ENCODE measurements around the gene SCTR. TPM values are rescaled to one million over a fixed set of nuclear protein-coding genes. Genes with fewer than 3 reads are reported as not detected.

SCTR gene
- total and polyA plus RNA-seq, 7 experiments from 2014 or later = not detected

- intact Hi-C loops (cut with micrococcal nuclease) = no loop called here
- no peaks in the 10 kb centered on the region for H3K36me3 ChIP-seq (ENCODE audit: control insufficient read depth in 2 of 3, insufficient read depth in 3 of 3, low read length in 3 of 3)
- Mint-ChIP-seq H3K27me3 (peaks cover 35 to 57% (median 50%) of the 10 kb centered on the region in 5 donors), H3K9me3 (peaks cover 0 to 5% (median 0%) of the 10 kb centered on the region in 11 donors), H3K27ac (no peak overlapping the region), H3K4me1 (peaks cover 0 to 2% (median 0%) of the 10 kb centered on the region in 7 donors), H3K4me3 (no peak overlapping the region), H3K36me3 (peaks cover 0 to 4% (median 0%) of the 10 kb centered on the region in 5 donors)
- ChIA-PET CTCF (no interaction called here), POLR2A (no interaction called here)
- no peaks in the 10 kb centered on the region for H3K27me3 ChIP-seq (ENCODE audit: control insufficient read depth in 2 of 2, insufficient read depth in 2 of 2, low read length in 2 of 2)
- no peaks in the 10 kb centered on the region for H3K9me3 ChIP-seq (ENCODE audit: control insufficient read depth in 2 of 3, low read length in 3 of 3)
- no peaks in the 10 kb centered on the region for H3K4me1 ChIP-seq (ENCODE audit: control insufficient read depth in 2 of 2, insufficient read depth in 2 of 2, low read length in 2 of 2)
- no peak overlapping the region for H3K27ac ChIP-seq (ENCODE audit: low read depth, low read length)
- ATAC-seq (no peak), DNase-seq (no peak)
- H3K4me3 ChIP-seq (ENCODE audit: low read length) = no peak overlapping the region
These were observed 3.4 kb downstream of the SCTR start for GRCh38 chr2:119520696-119521432.

GRCh38 chr2:119519057-119519408 lies 5.2 kb downstream of the SCTR start:
- ChIA-PET POLR2A (no interaction called here), CTCF (no interaction called here)
- Mint-ChIP-seq H3K4me3 (no peak overlapping the region), H3K9me3 (peaks cover 0 to 5% (median 0%) of the 10 kb centered on the region in 11 donors), H3K27me3 (peaks cover 25 to 62% (median 44%) of the 10 kb centered on the region in 5 donors), H3K4me1 (peaks cover 0 to 2% (median 0%) of the 10 kb centered on the region in 7 donors), H3K36me3 (no peaks in the 10 kb centered on the region), H3K27ac (no peak overlapping the region)
- no peaks in the 10 kb centered on the region for H3K4me1 ChIP-seq (ENCODE audit: control insufficient read depth in 2 of 2, insufficient read depth in 2 of 2, low read length in 2 of 2)
- no peaks in the 10 kb centered on the region for H3K36me3 ChIP-seq (ENCODE audit: control insufficient read depth in 2 of 3, insufficient read depth in 3 of 3, low read length in 3 of 3)
- H3K4me3 ChIP-seq (ENCODE audit: low read length) = no peak overlapping the region
- no peak for ATAC-seq
- no peaks in the 10 kb centered on the region for H3K27me3 ChIP-seq (ENCODE audit: control insufficient read depth in 2 of 2, insufficient read depth in 2 of 2, low read length in 2 of 2)
- no peak overlapping the region for H3K27ac ChIP-seq (ENCODE audit: low read depth, low read length)
- H3K9me3 ChIP-seq (ENCODE audit: control insufficient read depth in 2 of 3, low read length in 3 of 3) = no peaks in the 10 kb centered on the region
- no peak for DNase-seq
- intact Hi-C loops (cut with micrococcal nuclease) = loop anchor here in 1 of 2 donors (2.0 kb wide), 1 partner anchor 1162 kb away; no protein-coding TSS in a partner anchor

- POLR2A ChIA-PET = no interaction called here
- peaks cover 0 to 4% (median 0%) of the 10 kb centered on the region in 11 donors for H3K9me3 Mint-ChIP-seq
- Histone ChIP-seq H3K9me3 (ENCODE audit: control insufficient read depth in 2 of 3, low read length in 3 of 3) (no peaks in the 10 kb centered on the region), H3K36me3 (ENCODE audit: control insufficient read depth in 2 of 3, insufficient read depth in 3 of 3, low read length in 3 of 3) (no peaks in the 10 kb centered on the region), H3K27ac (ENCODE audit: low read depth, low read length) (no peak overlapping the region), H3K27me3 (ENCODE audit: control insufficient read depth in 2 of 2, insufficient read depth in 2 of 2, low read length in 2 of 2) (no peaks in the 10 kb centered on the region), H3K4me3 (ENCODE audit: low read length) (no peak overlapping the region), H3K4me1 (ENCODE audit: control insufficient read depth in 2 of 2, insufficient read depth in 2 of 2, low read length in 2 of 2) (no peaks in the 10 kb centered on the region)
- H3K36me3 Mint-ChIP-seq = no peaks in the 10 kb centered on the region
- H3K27me3 Mint-ChIP-seq = peaks cover 21 to 59% (median 40%) of the 10 kb centered on the region in 5 donors
- ATAC-seq (no peak), DNase-seq (no peak)
- intact Hi-C loops (cut with micrococcal nuclease) = loop anchor here in 1 of 2 donors (2.0 kb wide), 1 partner anchor 1162 kb away; no protein-coding TSS in a partner anchor
- H3K4me3 Mint-ChIP-seq = no peak overlapping the region
- no peaks in the 10 kb centered on the region for H3K4me1 Mint-ChIP-seq
- H3K27ac Mint-ChIP-seq = no peak overlapping the region
- CTCF ChIA-PET = no interaction called here
These were observed 5.8 kb downstream of the SCTR start for GRCh38 chr2:119518401-119519056.

- DNase-seq = peak in 5 of 9 donors; percentile 4 to 40 (median 18)
- Histone ChIP-seq H3K4me1 (ENCODE audit: control insufficient read depth in 2 of 2, insufficient read depth in 2 of 2, low read length in 2 of 2) (no peaks in the 10 kb centered on the region), H3K27me3 (ENCODE audit: control insufficient read depth in 2 of 2, insufficient read depth in 2 of 2, low read length in 2 of 2) (no peaks in the 10 kb centered on the region), H3K9me3 (ENCODE audit: control insufficient read depth in 2 of 3, low read length in 3 of 3) (no peaks in the 10 kb centered on the region), H3K36me3 (ENCODE audit: control insufficient read depth in 2 of 3, insufficient read depth in 3 of 3, low read length in 3 of 3) (no peaks in the 10 kb centered on the region), H3K27ac (ENCODE audit: low read depth, low read length) (no peak overlapping the region), H3K4me3 (ENCODE audit: low read length) (no peak overlapping the region)
- H3K4me3 Mint-ChIP-seq = no peak overlapping the region
- no peaks in the 10 kb centered on the region for H3K36me3 Mint-ChIP-seq
- no peak overlapping the region for H3K27ac Mint-ChIP-seq
- CTCF ChIA-PET = no interaction called here
- intact Hi-C loops (cut with micrococcal nuclease) = loop anchor here in 1 of 2 donors (2.0 kb wide), 1 partner anchor 657 kb away; no protein-coding TSS in a partner anchor
- H3K4me1 Mint-ChIP-seq = no peaks in the 10 kb centered on the region
- peaks cover 0 to 4% (median 0%) of the 10 kb centered on the region in 11 donors for H3K9me3 Mint-ChIP-seq
- peak; percentile 59 for ATAC-seq
- H3K27me3 Mint-ChIP-seq = peaks cover 13 to 55% (median 41%) of the 10 kb centered on the region in 5 donors
- POLR2A ChIA-PET = no interaction called here
These were observed 6.8 kb downstream of the SCTR start for GRCh38 chr2:119517433-119517832.

- no peak overlapping the region for H3K4me3 ChIP-seq (ENCODE audit: low read length)
- POLR2A ChIA-PET = no interaction called here
- H3K27ac Mint-ChIP-seq = no peak overlapping the region
- no peaks in the 10 kb centered on the region for H3K36me3 ChIP-seq (ENCODE audit: control insufficient read depth in 2 of 3, insufficient read depth in 3 of 3, low read length in 3 of 3)
- H3K27me3 Mint-ChIP-seq = peaks cover 5 to 60% (median 40%) of the 10 kb centered on the region in 5 donors
- intact Hi-C loops (cut with micrococcal nuclease) = loop anchor here in 1 of 2 donors (2.0 kb wide), 1 partner anchor 659 kb away; no protein-coding TSS in a partner anchor
- peaks cover 0 to 1% (median 0%) of the 10 kb centered on the region in 11 donors for H3K9me3 Mint-ChIP-seq
- no peak for DNase-seq
- no peaks in the 10 kb centered on the region for H3K36me3 Mint-ChIP-seq
- H3K27ac ChIP-seq (ENCODE audit: low read depth, low read length) = no peak overlapping the region
- CTCF ChIA-PET = interaction anchor here (0.7 kb wide), 1 partner anchor 488 kb away, joined by 3 read pairs; no protein-coding TSS in a partner anchor
- no peak for ATAC-seq
- no peaks in the 10 kb centered on the region for H3K27me3 ChIP-seq (ENCODE audit: control insufficient read depth in 2 of 2, insufficient read depth in 2 of 2, low read length in 2 of 2)
- no peak overlapping the region for H3K4me3 Mint-ChIP-seq
- no peaks in the 10 kb centered on the region for H3K9me3 ChIP-seq (ENCODE audit: control insufficient read depth in 2 of 3, low read length in 3 of 3)
- no peaks in the 10 kb centered on the region for H3K4me1 ChIP-seq (ENCODE audit: control insufficient read depth in 2 of 2, insufficient read depth in 2 of 2, low read length in 2 of 2)
- H3K4me1 Mint-ChIP-seq = no peaks in the 10 kb centered on the region
These were observed 8.2 kb downstream of the SCTR start for GRCh38 chr2:119516121-119516520.

GRCh38 chr2:119513832-119514231 lies 10.5 kb downstream of the SCTR start:
- ChIA-PET CTCF (no interaction called here), POLR2A (no interaction called here)
- no peaks in the 10 kb centered on the region for H3K4me1 Mint-ChIP-seq
- H3K36me3 Mint-ChIP-seq = no peaks in the 10 kb centered on the region
- H3K27me3 ChIP-seq (ENCODE audit: control insufficient read depth in 2 of 2, insufficient read depth in 2 of 2, low read length in 2 of 2) = no peaks in the 10 kb centered on the region
- ATAC-seq = no peak
- intact Hi-C loops (cut with micrococcal nuclease) = no loop called here
- H3K27ac Mint-ChIP-seq = no peak overlapping the region
- peaks cover 8 to 72% (median 48%) of the 10 kb centered on the region in 5 donors for H3K27me3 Mint-ChIP-seq
- H3K4me1 ChIP-seq (ENCODE audit: control insufficient read depth in 2 of 2, insufficient read depth in 2 of 2, low read length in 2 of 2) = no peaks in the 10 kb centered on the region
- no peaks in the 10 kb centered on the region for H3K9me3 Mint-ChIP-seq
- DNase-seq = no peak
- no peaks in the 10 kb centered on the region for H3K36me3 ChIP-seq (ENCODE audit: control insufficient read depth in 2 of 3, insufficient read depth in 3 of 3, low read length in 3 of 3)
- no peak overlapping the region for H3K4me3 ChIP-seq (ENCODE audit: low read length)
- H3K9me3 ChIP-seq (ENCODE audit: control insufficient read depth in 2 of 3, low read length in 3 of 3) = no peaks in the 10 kb centered on the region
- no peak overlapping the region for H3K27ac ChIP-seq (ENCODE audit: low read depth, low read length)
- no peak overlapping the region for H3K4me3 Mint-ChIP-seq

Measured in naive thymus-derived CD4-positive, alpha-beta T cell (primary cell).